ENCODE measurements around the gene SPTLC2. TPM values are rescaled to one million over a fixed set of nuclear protein-coding genes. Genes with fewer than 3 reads are reported as not detected.

The SPTLC2 gene
- total RNA-seq, 3 donors from 2014 or later (not counting 1 experiment from before 2014, with no cell fraction given), result 35.2 to 58.6 (median 50.4) TPM

GRCh38 chr14:77556946-77557345 is 59.5 kb downstream of the SPTLC2 start:
- H3K27ac Mint-ChIP-seq, result peak overlapping the region; percentile 75 to 82
- no peaks in the 10 kb centered on the region for H3K27me3 Mint-ChIP-seq (ENCODE audit: low read depth in 2 of 2)
- intact Hi-C loops (cut with micrococcal nuclease), result no loop called here
- H3K9me3 Mint-ChIP-seq, result no peaks in the 10 kb centered on the region
- Histone ChIP-seq H3K27ac (ENCODE audit: low read length) (peak overlapping the region; percentile 34), H3K4me3 (ENCODE audit: low read length) (no peak overlapping the region), H3K4me1 (ENCODE audit: control insufficient read depth, insufficient read depth, low read length) (peaks cover 13% of the 10 kb centered on the region), H3K27me3 (ENCODE audit: control insufficient read depth, insufficient read depth, low read length) (no peaks in the 10 kb centered on the region), H3K36me3 (ENCODE audit: control insufficient read depth, insufficient read depth, low read length) (peaks cover 57% of the 10 kb centered on the region), H3K9me3 (ENCODE audit: control insufficient read depth, insufficient read depth, low read length) (no peaks in the 10 kb centered on the region)
- H3K36me3 Mint-ChIP-seq, result no peaks in the 10 kb centered on the region
- 28% methylated on average over 2 of the region's 4 CpGs for WGBS (ENCODE audit: insufficient coverage)
- DNase-seq, result no peak
- TF ChIP-seq CTCF (IDR thresholded peaks at IDR 0.05), result no peak
- peak in 2 of 3 donors; percentile 26 to 52 for ATAC-seq
- H3K4me3 Mint-ChIP-seq, result peak overlapping the region; percentile 50
- peaks cover 19 to 20% of the 10 kb centered on the region in 2 donors for H3K4me1 Mint-ChIP-seq

GRCh38 chr14:77554816-77555599 is 61.4 kb downstream of the SPTLC2 start:
- peaks cover 54% of the 10 kb centered on the region for H3K36me3 ChIP-seq (ENCODE audit: control insufficient read depth, insufficient read depth, low read length)
- no peak for ATAC-seq
- Mint-ChIP-seq H3K4me3 (peak overlapping the region; percentile 75), H3K9me3 (no peaks in the 10 kb centered on the region), H3K36me3 (no peaks in the 10 kb centered on the region), H3K4me1 (peaks cover 14 to 20% of the 10 kb centered on the region in 2 donors), H3K27ac (peak overlapping the region; percentile 74 to 84), H3K27me3 (ENCODE audit: low read depth in 2 of 2) (no peaks in the 10 kb centered on the region)
- intact Hi-C loops (cut with micrococcal nuclease), result no loop called here
- 95% methylated on average over 8 of the region's 9 CpGs for WGBS (ENCODE audit: insufficient coverage)
- H3K27me3 ChIP-seq (ENCODE audit: control insufficient read depth, insufficient read depth, low read length), result no peaks in the 10 kb centered on the region
- peak overlapping the region; percentile 58 for H3K27ac ChIP-seq (ENCODE audit: low read length)
- DNase-seq, result no peak
- no peaks in the 10 kb centered on the region for H3K9me3 ChIP-seq (ENCODE audit: control insufficient read depth, insufficient read depth, low read length)
- TF ChIP-seq CTCF (IDR thresholded peaks at IDR 0.05), result no peak
- no peak overlapping the region for H3K4me3 ChIP-seq (ENCODE audit: low read length)
- peaks cover 13% of the 10 kb centered on the region for H3K4me1 ChIP-seq (ENCODE audit: control insufficient read depth, insufficient read depth, low read length)

- Histone ChIP-seq H3K27me3 (ENCODE audit: control insufficient read depth, insufficient read depth, low read length) (no peaks in the 10 kb centered on the region), H3K27ac (ENCODE audit: low read length) (peak overlapping the region; percentile 58), H3K36me3 (ENCODE audit: control insufficient read depth, insufficient read depth, low read length) (peaks cover 56% of the 10 kb centered on the region), H3K9me3 (ENCODE audit: control insufficient read depth, insufficient read depth, low read length) (no peaks in the 10 kb centered on the region), H3K4me1 (ENCODE audit: control insufficient read depth, insufficient read depth, low read length) (peaks cover 13% of the 10 kb centered on the region), H3K4me3 (ENCODE audit: low read length) (no peak overlapping the region)
- H3K36me3 Mint-ChIP-seq, result no peaks in the 10 kb centered on the region
- WGBS (ENCODE audit: insufficient coverage), result 5% methylated on average over 5 of the region's 5 CpGs
- H3K4me3 Mint-ChIP-seq, result peak overlapping the region; percentile 75
- DNase-seq, result no peak
- no peaks in the 10 kb centered on the region for H3K9me3 Mint-ChIP-seq
- peak overlapping the region; percentile 74 to 84 for H3K27ac Mint-ChIP-seq
- H3K4me1 Mint-ChIP-seq, result peaks cover 14 to 20% of the 10 kb centered on the region in 2 donors
- no peaks in the 10 kb centered on the region for H3K27me3 Mint-ChIP-seq (ENCODE audit: low read depth in 2 of 2)
- TF ChIP-seq CTCF (IDR thresholded peaks at IDR 0.05), result no peak
- peak; percentile 28 to 69 (median 62) for ATAC-seq
- intact Hi-C loops (cut with micrococcal nuclease), result no loop called here
Measured at GRCh38 chr14:77554207-77554606, 62.2 kb downstream of the SPTLC2 start.
